Measurements from ENCODE around the gene ZNF140.

Gene ZNF140

GRCh38 chr12:133156125-133156690 is 75.5 kb downstream of the ZNF140 start:
- no peak overlapping the region for H3K4me3 ChIP-seq (ENCODE audit: low read depth, low read length)
- TF ChIP-seq CTCF (IDR thresholded peaks at IDR 0.05; ENCODE audit: low read depth, low read length): no peak
- H3K9me3 ChIP-seq: peaks cover 7% of the 10 kb centered on the region
- peaks cover 36% of the 10 kb centered on the region for H3K36me3 ChIP-seq
- no peaks in the 10 kb centered on the region for H3K27me3 ChIP-seq
- DNase-seq: no peak
- no peaks in the 10 kb centered on the region for H3K4me1 ChIP-seq
